ENCODE measurements around the gene PARP16. TPM values are rescaled to one million over a fixed set of nuclear protein-coding genes. Genes with fewer than 3 reads are reported as not detected.

Gene PARP16
- total and polyA plus RNA-seq, 9 of the 15 experiments (the other 6 are each of a cell fraction or from before 2014, with no cell fraction given) = 3.0 to 9.9 (median 5.8) TPM

- TF ChIP-seq XRCC5 (IDR thresholded peaks at IDR 0.05; ENCODE audit: low read depth, low read length) = peak; percentile 46; the same call in 1 of the 2 replicates
- peak; percentile 99 for TF ChIP-seq ZNF316 (IDR thresholded peaks at IDR 0.05)
- TF ChIP-seq NR3C1 (CRISPR knock-in tag; IDR thresholded peaks at IDR 0.05) = no peak
- TF ChIP-seq, protein P1, sequence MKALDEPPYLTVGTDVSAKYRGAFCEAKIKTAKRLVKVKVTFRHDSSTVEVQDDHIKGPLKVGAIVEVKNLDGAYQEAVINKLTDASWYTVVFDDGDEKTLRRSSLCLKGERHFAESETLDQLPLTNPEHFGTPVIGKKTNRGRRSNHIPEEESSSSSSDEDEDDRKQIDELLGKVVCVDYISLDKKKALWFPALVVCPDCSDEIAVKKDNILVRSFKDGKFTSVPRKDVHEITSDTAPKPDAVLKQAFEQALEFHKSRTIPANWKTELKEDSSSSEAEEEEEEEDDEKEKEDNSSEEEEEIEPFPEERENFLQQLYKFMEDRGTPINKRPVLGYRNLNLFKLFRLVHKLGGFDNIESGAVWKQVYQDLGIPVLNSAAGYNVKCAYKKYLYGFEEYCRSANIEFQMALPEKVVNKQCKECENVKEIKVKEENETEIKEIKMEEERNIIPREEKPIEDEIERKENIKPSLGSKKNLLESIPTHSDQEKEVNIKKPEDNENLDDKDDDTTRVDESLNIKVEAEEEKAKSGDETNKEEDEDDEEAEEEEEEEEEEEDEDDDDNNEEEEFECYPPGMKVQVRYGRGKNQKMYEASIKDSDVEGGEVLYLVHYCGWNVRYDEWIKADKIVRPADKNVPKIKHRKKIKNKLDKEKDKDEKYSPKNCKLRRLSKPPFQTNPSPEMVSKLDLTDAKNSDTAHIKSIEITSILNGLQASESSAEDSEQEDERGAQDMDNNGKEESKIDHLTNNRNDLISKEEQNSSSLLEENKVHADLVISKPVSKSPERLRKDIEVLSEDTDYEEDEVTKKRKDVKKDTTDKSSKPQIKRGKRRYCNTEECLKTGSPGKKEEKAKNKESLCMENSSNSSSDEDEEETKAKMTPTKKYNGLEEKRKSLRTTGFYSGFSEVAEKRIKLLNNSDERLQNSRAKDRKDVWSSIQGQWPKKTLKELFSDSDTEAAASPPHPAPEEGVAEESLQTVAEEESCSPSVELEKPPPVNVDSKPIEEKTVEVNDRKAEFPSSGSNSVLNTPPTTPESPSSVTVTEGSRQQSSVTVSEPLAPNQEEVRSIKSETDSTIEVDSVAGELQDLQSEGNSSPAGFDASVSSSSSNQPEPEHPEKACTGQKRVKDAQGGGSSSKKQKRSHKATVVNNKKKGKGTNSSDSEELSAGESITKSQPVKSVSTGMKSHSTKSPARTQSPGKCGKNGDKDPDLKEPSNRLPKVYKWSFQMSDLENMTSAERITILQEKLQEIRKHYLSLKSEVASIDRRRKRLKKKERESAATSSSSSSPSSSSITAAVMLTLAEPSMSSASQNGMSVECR (CRISPR knock-in tag; IDR thresholded peaks at IDR 0.05) = peak; percentile 79; the same call in 1 of the 2 replicates
- no peak; the same call in 1 of the 2 replicates for TF ChIP-seq PHB2 (IDR thresholded peaks at IDR 0.05; ENCODE audit: low read depth)
- TF ChIP-seq PHF21A (IDR thresholded peaks at IDR 0.05; ENCODE audit: borderline replicate concordance, low read depth) = peak; percentile 95
- no peak for TF ChIP-seq XRCC3 (IDR thresholded peaks at IDR 0.05)
- TF ChIP-seq ZNF507 (tag; conservative IDR thresholded peaks at IDR 0.05) = no peak
- peak; percentile 87 for TF ChIP-seq ZNF444 (CRISPR knock-in tag; IDR thresholded peaks at IDR 0.05)
- peak; percentile 65; the same call in 1 of the 2 replicates for TF ChIP-seq ZKSCAN1 (IDR thresholded peaks at IDR 0.05; ENCODE audit: low read depth, low read length)
- TF ChIP-seq, protein P2, sequence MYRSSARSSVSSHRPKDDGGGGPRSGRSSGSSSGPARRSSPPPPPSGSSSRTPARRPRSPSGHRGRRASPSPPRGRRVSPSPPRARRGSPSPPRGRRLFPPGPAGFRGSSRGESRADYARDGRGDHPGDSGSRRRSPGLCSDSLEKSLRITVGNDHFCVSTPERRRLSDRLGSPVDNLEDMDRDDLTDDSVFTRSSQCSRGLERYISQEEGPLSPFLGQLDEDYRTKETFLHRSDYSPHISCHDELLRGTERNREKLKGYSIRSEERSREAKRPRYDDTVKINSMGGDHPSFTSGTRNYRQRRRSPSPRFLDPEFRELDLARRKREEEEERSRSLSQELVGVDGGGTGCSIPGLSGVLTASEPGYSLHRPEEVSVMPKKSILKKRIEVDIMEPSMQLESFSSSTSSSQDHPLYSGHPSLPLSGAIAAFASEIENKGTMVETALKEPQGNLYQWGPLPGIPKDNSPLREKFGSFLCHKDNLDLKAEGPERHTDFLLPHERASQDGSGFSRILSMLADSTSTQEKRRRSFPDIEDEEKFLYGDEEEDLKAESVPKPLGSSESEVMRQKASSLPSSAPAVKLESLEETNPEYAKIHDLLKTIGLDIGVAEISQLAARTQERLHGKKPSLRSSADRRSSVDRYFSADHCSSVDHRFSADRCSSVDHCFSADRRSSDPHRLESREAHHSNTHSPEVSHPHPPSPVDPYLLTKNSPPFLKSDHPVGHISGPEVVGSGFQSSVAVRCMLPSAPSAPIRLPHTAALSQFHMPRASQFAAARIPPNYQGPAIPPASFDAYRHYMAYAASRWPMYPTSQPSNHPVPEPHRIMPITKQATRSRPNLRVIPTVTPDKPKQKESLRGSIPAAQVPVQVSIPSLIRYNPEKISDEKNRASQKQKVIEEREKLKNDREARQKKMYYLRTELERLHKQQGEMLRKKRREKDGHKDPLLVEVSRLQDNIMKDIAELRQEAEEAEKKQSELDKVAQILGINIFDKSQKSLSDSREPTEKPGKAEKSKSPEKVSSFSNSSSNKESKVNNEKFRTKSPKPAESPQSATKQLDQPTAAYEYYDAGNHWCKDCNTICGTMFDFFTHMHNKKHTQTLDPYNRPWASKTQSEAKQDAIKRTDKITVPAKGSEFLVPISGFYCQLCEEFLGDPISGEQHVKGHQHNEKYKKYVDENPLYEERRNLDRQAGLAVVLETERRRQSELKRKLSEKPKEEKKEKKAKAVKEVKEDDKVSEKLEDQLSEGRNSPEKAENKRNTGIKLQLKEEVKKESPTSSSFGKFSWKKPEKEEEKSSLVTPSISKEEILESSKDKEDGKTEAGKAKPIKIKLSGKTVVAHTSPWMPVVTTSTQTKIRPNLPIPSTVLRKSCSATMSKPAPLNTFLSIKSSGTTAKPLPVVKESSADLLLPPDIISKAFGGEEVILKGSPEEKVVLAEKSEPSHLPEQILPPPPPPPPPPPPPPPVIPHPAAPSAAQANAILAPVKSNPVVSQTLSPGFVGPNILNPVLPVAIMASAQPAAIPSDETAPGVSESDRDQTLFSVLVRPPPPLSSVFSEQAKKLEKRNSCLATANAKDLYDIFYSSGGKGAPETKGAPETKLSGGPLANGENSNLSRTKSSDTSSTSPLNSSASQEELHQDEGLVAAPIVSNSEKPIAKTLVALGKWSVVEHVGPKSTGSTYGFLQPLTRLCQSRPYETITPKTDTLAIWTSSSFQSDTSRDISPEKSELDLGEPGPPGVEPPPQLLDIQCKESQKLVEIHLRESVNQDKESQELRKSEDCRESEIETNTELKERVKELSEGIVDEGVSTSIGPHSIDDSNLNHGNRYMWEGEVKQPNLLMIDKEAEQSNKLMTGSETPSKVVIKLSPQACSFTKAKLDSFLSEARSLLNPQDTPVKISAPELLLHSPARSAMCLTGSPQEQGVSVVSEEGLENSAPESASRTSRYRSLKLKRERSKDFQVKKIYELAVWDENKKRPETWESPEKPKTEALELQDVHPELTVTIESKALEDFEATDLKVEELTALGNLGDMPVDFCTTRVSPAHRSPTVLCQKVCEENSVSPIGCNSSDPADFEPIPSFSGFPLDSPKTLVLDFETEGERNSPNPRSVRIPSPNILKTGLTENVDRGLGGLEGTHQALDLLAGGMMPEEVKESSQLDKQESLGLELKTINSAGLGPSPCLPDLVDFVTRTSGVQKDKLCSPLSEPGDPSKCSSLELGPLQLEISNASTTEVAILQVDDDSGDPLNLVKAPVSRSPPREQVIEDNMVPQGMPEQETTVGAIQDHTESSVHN (IDR thresholded peaks at IDR 0.05; ENCODE audit: borderline replicate concordance in 1 of 2, low read depth in 1 of 2) = peak; percentile 77 to 99; a peak in 2 of 4 replicates
- no peak for TF ChIP-seq POU5F1 (IDR thresholded peaks at IDR 0.05; ENCODE audit: borderline replicate concordance, low read depth, low read length, partially characterized antibody)
- TF ChIP-seq ZNF3 (CRISPR knock-in tag; IDR thresholded peaks at IDR 0.05) = peak; percentile 95
Observed at GRCh38 chr15:65304381-65305149, 17.9 kb upstream of the PARP16 start, which contains the start of gene RNU5B-1 (continued).

Data from K562 (cell line).